ENCODE measurements around the gene UTP4.

DNA sequence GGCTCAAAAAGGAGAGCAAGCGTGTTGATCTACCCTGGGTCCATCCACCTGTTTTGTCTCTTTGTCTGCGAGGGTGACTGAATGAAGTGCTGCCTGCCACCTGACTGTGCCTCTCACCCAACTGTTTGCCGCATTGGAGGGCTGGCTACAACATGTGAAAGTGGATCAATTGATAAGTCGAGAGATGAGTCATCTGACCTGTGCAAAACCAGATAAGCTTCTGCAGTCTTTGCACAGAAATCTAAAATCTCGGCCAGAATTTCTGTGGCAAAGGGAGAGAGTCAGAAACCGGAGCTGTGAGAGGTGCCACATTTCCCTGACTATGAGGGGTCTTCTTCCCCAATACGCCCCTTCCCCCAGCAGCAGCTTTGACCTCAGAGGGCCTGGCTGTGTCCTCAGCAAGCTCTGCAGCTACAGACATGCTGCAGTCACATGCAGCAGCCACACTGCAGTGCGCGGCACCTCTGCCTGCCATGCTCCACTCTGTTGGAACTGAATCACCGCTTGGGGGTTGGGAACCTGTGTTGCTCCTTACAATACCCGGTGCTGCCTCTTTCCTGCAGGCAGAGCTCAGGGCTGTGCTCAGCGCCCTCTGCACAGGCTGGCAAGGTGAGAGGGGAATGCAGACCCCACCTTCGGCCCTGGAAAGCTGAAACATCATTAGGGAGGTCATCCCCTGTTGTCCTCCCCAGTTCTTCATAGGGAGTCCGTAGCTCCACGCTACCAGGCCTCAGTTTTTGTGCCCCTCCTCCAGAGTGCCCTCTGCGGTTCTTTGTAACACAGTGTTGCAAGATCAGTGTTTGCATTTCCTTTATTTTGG, 43.1 kb upstream of the UTP4 start:
- TF ChIP-seq POLR2A (IDR thresholded peaks at IDR 0.05) (no peak), POLR2AphosphoS5 (IDR thresholded peaks at IDR 0.05) (no peak)
- TF ChIP-seq, protein P1, sequence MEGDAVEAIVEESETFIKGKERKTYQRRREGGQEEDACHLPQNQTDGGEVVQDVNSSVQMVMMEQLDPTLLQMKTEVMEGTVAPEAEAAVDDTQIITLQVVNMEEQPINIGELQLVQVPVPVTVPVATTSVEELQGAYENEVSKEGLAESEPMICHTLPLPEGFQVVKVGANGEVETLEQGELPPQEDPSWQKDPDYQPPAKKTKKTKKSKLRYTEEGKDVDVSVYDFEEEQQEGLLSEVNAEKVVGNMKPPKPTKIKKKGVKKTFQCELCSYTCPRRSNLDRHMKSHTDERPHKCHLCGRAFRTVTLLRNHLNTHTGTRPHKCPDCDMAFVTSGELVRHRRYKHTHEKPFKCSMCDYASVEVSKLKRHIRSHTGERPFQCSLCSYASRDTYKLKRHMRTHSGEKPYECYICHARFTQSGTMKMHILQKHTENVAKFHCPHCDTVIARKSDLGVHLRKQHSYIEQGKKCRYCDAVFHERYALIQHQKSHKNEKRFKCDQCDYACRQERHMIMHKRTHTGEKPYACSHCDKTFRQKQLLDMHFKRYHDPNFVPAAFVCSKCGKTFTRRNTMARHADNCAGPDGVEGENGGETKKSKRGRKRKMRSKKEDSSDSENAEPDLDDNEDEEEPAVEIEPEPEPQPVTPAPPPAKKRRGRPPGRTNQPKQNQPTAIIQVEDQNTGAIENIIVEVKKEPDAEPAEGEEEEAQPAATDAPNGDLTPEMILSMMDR (IDR thresholded peaks at IDR 0.05), result no peak

Measured in suprapubic skin (tissue), 4 donors.